ENCODE measurements around the gene KDM3B. TPM values are rescaled to one million over a fixed set of nuclear protein-coding genes. Genes with fewer than 3 reads are reported as not detected.

Gene KDM3B
- total RNA-seq, 1 donor from 2014 or later = 39.1 TPM

DNA sequence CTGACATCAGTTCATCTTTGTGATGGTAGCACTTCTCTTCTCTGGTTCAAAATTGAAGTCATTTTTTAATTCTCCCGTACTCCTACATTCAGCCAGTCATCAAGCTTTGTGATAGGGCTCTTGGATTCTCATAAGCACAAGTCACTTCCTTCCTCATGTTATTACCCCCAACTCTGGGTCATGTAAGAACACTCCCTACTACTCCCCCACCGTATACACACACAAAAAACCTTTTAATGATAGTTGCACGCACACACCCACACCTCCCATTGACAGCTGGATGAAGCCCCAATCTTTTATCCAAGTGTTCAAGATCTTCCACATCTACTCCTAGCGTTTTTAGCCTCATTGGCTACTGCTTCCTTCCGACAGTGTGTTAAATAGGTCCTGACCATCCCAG, 16.8 kb downstream of the KDM3B start:
- Mint-ChIP-seq H3K27ac (ENCODE audit: unreplicated experiment) (peak overlapping the region; percentile 13), H3K27me3 (ENCODE audit: low read depth) (no peaks in the 10 kb centered on the region)
- no peak for TF ChIP-seq CTCF (IDR thresholded peaks at IDR 0.05)

DNA sequence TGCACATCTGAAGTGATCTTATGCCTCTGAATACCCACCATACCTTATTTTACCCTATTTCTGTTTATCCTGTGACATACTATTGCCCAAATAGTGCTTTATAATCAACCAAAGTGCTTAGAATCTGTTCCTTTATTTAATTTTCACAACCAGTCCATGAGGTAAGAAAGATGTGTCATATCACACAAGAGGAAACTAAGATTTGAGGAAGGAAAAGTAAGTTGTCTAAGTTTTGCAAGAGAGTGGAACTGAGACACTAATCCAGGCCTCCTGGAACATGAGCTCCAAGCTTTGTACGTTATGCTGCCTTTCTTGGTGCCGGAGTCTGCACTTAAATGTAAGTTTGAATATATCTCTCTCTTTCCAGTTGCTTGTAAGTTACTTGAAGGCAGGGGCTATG, 17.2 kb downstream of the KDM3B start:
- Mint-ChIP-seq H3K27me3 (ENCODE audit: low read depth) (no peaks in the 10 kb centered on the region), H3K36me3 (ENCODE audit: low read depth) (no peaks in the 10 kb centered on the region), H3K9me3 (ENCODE audit: low read depth) (no peaks in the 10 kb centered on the region), H3K4me1 (ENCODE audit: low read depth) (peaks cover 42% of the 10 kb centered on the region), H3K27ac (ENCODE audit: unreplicated experiment) (peak overlapping the region; percentile 61), H3K4me3 (ENCODE audit: unreplicated experiment) (no peak overlapping the region)
- TF ChIP-seq CTCF (IDR thresholded peaks at IDR 0.05) = no peak
- no peak for DNase-seq (ENCODE audit: low spot score)

More for the DNA sequence above, 16.8 kb downstream of the KDM3B start:
- Mint-ChIP-seq H3K4me1 (ENCODE audit: low read depth) (peaks cover 43% of the 10 kb centered on the region), H3K4me3 (ENCODE audit: unreplicated experiment) (no peak overlapping the region), H3K36me3 (ENCODE audit: low read depth) (no peaks in the 10 kb centered on the region), H3K9me3 (ENCODE audit: low read depth) (no peaks in the 10 kb centered on the region)
- DNase-seq (ENCODE audit: low spot score) = no peak

- Mint-ChIP-seq H3K36me3 (ENCODE audit: low read depth) (no peaks in the 10 kb centered on the region), H3K4me1 (ENCODE audit: low read depth) (peaks cover 42% of the 10 kb centered on the region), H3K9me3 (ENCODE audit: low read depth) (no peaks in the 10 kb centered on the region), H3K4me3 (ENCODE audit: unreplicated experiment) (no peak overlapping the region), H3K27ac (ENCODE audit: unreplicated experiment) (peak overlapping the region; percentile 90), H3K27me3 (ENCODE audit: low read depth) (no peaks in the 10 kb centered on the region)
- no peak for TF ChIP-seq CTCF (IDR thresholded peaks at IDR 0.05)
- no peak for DNase-seq (ENCODE audit: low spot score)
Measured at GRCh38 chr5:138370537-138370936, 18.1 kb downstream of the KDM3B start.

DNA sequence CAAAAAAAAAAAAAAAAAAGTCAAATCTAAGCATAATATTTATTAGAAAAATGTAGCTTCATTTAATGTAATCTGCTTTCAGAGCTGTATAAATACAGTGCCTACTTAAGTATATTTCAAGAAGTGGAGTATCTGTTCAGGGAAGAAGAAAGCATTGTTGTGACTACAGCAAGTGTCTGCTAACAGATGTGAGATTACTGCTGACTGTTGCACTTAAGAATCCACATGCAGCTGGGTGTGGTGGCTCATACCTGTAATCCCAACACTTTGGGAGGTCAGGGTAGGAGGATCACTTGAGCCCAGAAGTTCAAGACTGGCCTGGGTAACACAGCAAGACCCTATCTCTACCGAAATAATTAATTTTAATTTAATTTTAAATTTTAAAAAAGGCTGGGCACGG, 19.0 kb downstream of the KDM3B start:
- Mint-ChIP-seq H3K4me1 (ENCODE audit: low read depth) (peaks cover 41% of the 10 kb centered on the region), H3K27me3 (ENCODE audit: low read depth) (no peaks in the 10 kb centered on the region), H3K36me3 (ENCODE audit: low read depth) (no peaks in the 10 kb centered on the region), H3K4me3 (ENCODE audit: unreplicated experiment) (no peak overlapping the region), H3K27ac (ENCODE audit: unreplicated experiment) (peak overlapping the region; percentile 90), H3K9me3 (ENCODE audit: low read depth) (no peaks in the 10 kb centered on the region)
- no peak for DNase-seq (ENCODE audit: low spot score)
- no peak for TF ChIP-seq CTCF (IDR thresholded peaks at IDR 0.05)

DNA sequence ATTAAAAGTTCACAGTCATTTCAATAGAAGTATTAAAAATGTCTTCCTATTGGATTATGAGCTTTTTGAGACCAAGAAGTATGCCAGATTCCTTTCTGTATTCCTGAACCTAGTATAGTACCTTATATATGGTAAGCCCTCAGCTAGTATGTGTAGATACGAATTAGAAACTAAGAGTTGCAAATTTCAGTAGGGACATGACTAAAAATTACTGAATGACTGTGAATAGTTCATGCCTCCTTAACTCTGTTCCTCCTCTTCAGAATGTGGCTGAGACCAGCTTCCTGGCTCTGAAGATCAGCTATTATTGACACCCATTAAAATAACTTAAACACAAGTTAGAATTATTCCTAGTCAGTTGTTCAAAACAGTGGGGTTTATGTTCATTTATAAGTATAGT, 19.7 kb downstream of the KDM3B start:
- H3K9me3 Mint-ChIP-seq (ENCODE audit: low read depth) = no peaks in the 10 kb centered on the region
- H3K4me1 Mint-ChIP-seq (ENCODE audit: low read depth) = peaks cover 35% of the 10 kb centered on the region
- H3K4me3 Mint-ChIP-seq (ENCODE audit: unreplicated experiment) = no peak overlapping the region
- no peak for DNase-seq (ENCODE audit: low spot score)
- TF ChIP-seq CTCF (IDR thresholded peaks at IDR 0.05) = no peak
- no peaks in the 10 kb centered on the region for H3K36me3 Mint-ChIP-seq (ENCODE audit: low read depth)
- H3K27ac Mint-ChIP-seq (ENCODE audit: unreplicated experiment) = no peak overlapping the region
- H3K27me3 Mint-ChIP-seq (ENCODE audit: low read depth) = no peaks in the 10 kb centered on the region
